Caco-2 (cell line): ENCODE data around the gene COL27A1. TPM values are rescaled to one million over a fixed set of nuclear protein-coding genes. Genes with fewer than 3 reads are reported as not detected.

ENCODE experiments used
- BruUV-seq: library from RNA; stranded (reverse); fragments of 400-500 nt; replicated peaks from 2 replicates; lab custom pipeline; 2021; lab: Mats Ljungman, UMichigan
- CTCF ChIA-PET: fragments of 300-600 bp; sonication (Branson Sonifier 250); formaldehyde crosslinking; loops from one replicate; lab custom pipeline; 2022; ENCODE audit warnings: antibody characterized with exemption; lab: Charles Lee
- POLR2A ChIA-PET: fragments of 300-600 bp; sonication (Branson Sonifier 250); formaldehyde crosslinking; loops from one replicate; lab custom pipeline; 2022; ENCODE audit warnings: antibody characterized with exemption; lab: Charles Lee
- DNase-seq, 2 experiments: peaks; one replicate each; pipeline versions ENCODE4 v3.0.0 to v3.0.0-alpha.2; 2020 to 2022
- H3K27me3 ChIP-seq: replicated peaks from 2 replicates; pipeline ENCODE4 v1.6.0; 2011; ENCODE audit warnings: low read length; ENCODE audit not compliant: control insufficient read depth, insufficient read depth
- H3K36me3 ChIP-seq: 2 replicates; pipeline ENCODE4 v1.5.1; 2011; ENCODE audit warnings: low read length; ENCODE audit not compliant: control insufficient read depth, insufficient read depth
- H3K4me1 ChIP-seq: fragments of 250-450 bp; sonication (Bioruptor Pico); 2 replicates; pipeline ENCODE4 v1.5.1; 2020; ENCODE audit warnings: mild to moderate bottlenecking
- H3K4me3 ChIP-seq: 2 replicates; pipeline ENCODE4 v1.5.1; 2011; ENCODE audit warnings: low read depth, mild to moderate bottlenecking, control low read depth, low read length
- H3K9me3 ChIP-seq: fragments of 250-450 bp; sonication (Bioruptor Pico); 2 replicates; pipeline ENCODE4 v1.5.1; 2020; ENCODE audit warnings: mild to moderate bottlenecking, moderate library complexity
- H3K27ac Mint-ChIP-seq: one replicate; pipeline ENCODE4 v1.8.0; 2022; ENCODE audit warnings: mixed read lengths; ENCODE audit not compliant: unreplicated experiment
- H3K27me3 Mint-ChIP-seq: one replicate; pipeline ENCODE4 v1.8.0; 2022; ENCODE audit warnings: mixed read lengths; ENCODE audit not compliant: insufficient read depth, unreplicated experiment
- H3K36me3 Mint-ChIP-seq: one replicate; pipeline ENCODE4 v1.8.0; 2022; ENCODE audit warnings: mild to moderate bottlenecking, mixed read lengths; ENCODE audit not compliant: insufficient read depth, unreplicated experiment
- H3K4me1 Mint-ChIP-seq: one replicate; pipeline ENCODE4 v1.8.0; 2022; ENCODE audit warnings: low read depth, mixed read lengths; ENCODE audit not compliant: unreplicated experiment
- H3K4me3 Mint-ChIP-seq: one replicate; pipeline ENCODE4 v1.8.0; 2022; ENCODE audit warnings: mild to moderate bottlenecking, moderate library complexity, mixed read lengths; ENCODE audit not compliant: unreplicated experiment
- H3K9me3 Mint-ChIP-seq: one replicate; pipeline ENCODE4 v1.8.0; 2022; ENCODE audit warnings: mixed read lengths; ENCODE audit not compliant: unreplicated experiment
- CTCF ChIP-seq, 2 experiments: fragments of 200-600 bp in 1 of 2; IDR thresholded peaks; 1 replicate in 1 of 2; 2 replicates in 1 of 2; pipeline versions ENCODE4 v1.5.1 to v1.8.0; 2011 to 2022; ENCODE audit warnings: antibody characterized with exemption in 1 of 2, control low read depth in 1 of 2, inconsistent platforms in 1 of 2, low read depth in 1 of 2, low read length in 1 of 2, mild to moderate bottlenecking in 1 of 2, moderate library complexity in 1 of 2; ENCODE audit not compliant: insufficient read depth in 1 of 2, severe bottlenecking in 1 of 2, unreplicated experiment in 1 of 2
- intact Hi-C: fragments of 100-400 bp; cut with micrococcal nuclease; formaldehyde crosslinking; loops from one replicate; pipeline ENCODE4 v1.10.0; 2022; ENCODE audit not compliant: unreplicated experiment
- total RNA-seq: library from RNA; stranded (reverse); gene quantifications from 2 replicates; pipeline ENCODE4 v1.2.3, GENCODE V29; 2022

Gene COL27A1
- total RNA-seq, 1 experiment from 2014 or later = 31.1 TPM

GRCh38 chr9:114341152-114341830 is 186.0 kb downstream of the COL27A1 start:
- Mint-ChIP-seq H3K9me3 (no peaks in the 10 kb centered on the region), H3K27ac (no peak overlapping the region), H3K27me3 (no peaks in the 10 kb centered on the region), H3K4me1 (no peaks in the 10 kb centered on the region), H3K36me3 (peaks cover 24% of the 10 kb centered on the region), H3K4me3 (no peak overlapping the region)
- no peaks in the 10 kb centered on the region for H3K27me3 ChIP-seq
- no TSS peak for BruUV-seq
- intact Hi-C loops = no loop called here
- no peak for DNase-seq
- H3K36me3 ChIP-seq = no peaks in the 10 kb centered on the region
- peaks cover 8% of the 10 kb centered on the region; the same call in 1 of the 2 replicates for H3K4me1 ChIP-seq
- ChIA-PET POLR2A (no interaction called here), CTCF (no interaction called here)
- H3K9me3 ChIP-seq = no peaks in the 10 kb centered on the region
- no peak overlapping the region for H3K4me3 ChIP-seq
- no peak for TF ChIP-seq CTCF (IDR thresholded peaks at IDR 0.05; ENCODE audit: insufficient read depth in 1 of 2, low read depth in 1 of 2, low read length in 1 of 2, severe bottlenecking in 1 of 2, unreplicated experiment in 1 of 2)

GRCh38 chr9:114341991-114342390 is 186.7 kb downstream of the COL27A1 start:
- H3K4me1 ChIP-seq = peaks cover 8% of the 10 kb centered on the region; the same call in 1 of the 2 replicates
- Mint-ChIP-seq H3K9me3 (no peaks in the 10 kb centered on the region), H3K27me3 (no peaks in the 10 kb centered on the region), H3K4me1 (no peaks in the 10 kb centered on the region), H3K36me3 (peaks cover 30% of the 10 kb centered on the region), H3K27ac (no peak overlapping the region), H3K4me3 (no peak overlapping the region)
- H3K4me3 ChIP-seq = no peak overlapping the region
- no peak for TF ChIP-seq CTCF (IDR thresholded peaks at IDR 0.05; ENCODE audit: insufficient read depth in 1 of 2, low read depth in 1 of 2, low read length in 1 of 2, severe bottlenecking in 1 of 2, unreplicated experiment in 1 of 2)
- CTCF ChIA-PET = no interaction called here
- intact Hi-C loops = no loop called here
- H3K27me3 ChIP-seq = no peaks in the 10 kb centered on the region
- POLR2A ChIA-PET = no interaction called here
- DNase-seq = no peak
- BruUV-seq = no TSS peak
- H3K9me3 ChIP-seq = no peaks in the 10 kb centered on the region
- H3K36me3 ChIP-seq = no peaks in the 10 kb centered on the region

GRCh38 chr9:114342755-114343440 is 187.6 kb downstream of the COL27A1 start:
- ChIA-PET POLR2A (no interaction called here), CTCF (no interaction called here)
- Histone ChIP-seq H3K4me1 (peaks cover 8% of the 10 kb centered on the region; the same call in 1 of the 2 replicates), H3K4me3 (no peak overlapping the region), H3K9me3 (no peaks in the 10 kb centered on the region), H3K27me3 (no peaks in the 10 kb centered on the region), H3K36me3 (no peaks in the 10 kb centered on the region)
- BruUV-seq = no TSS peak
- intact Hi-C loops = no loop called here
- Mint-ChIP-seq H3K36me3 (peaks cover 25% of the 10 kb centered on the region), H3K27me3 (no peaks in the 10 kb centered on the region), H3K27ac (no peak overlapping the region), H3K9me3 (no peaks in the 10 kb centered on the region), H3K4me1 (no peaks in the 10 kb centered on the region), H3K4me3 (no peak overlapping the region)
- DNase-seq = no peak
- no peak for TF ChIP-seq CTCF (IDR thresholded peaks at IDR 0.05; ENCODE audit: insufficient read depth in 1 of 2, low read depth in 1 of 2, low read length in 1 of 2, severe bottlenecking in 1 of 2, unreplicated experiment in 1 of 2)
